ENCODE measurements around the gene TMEM53. TPM values are rescaled to one million over a fixed set of nuclear protein-coding genes. Genes with fewer than 3 reads are reported as not detected.
A peak's percentile ranks its signal among the peaks of the same experiment; 100 is the strongest.

TMEM53 gene
- total and polyA plus RNA-seq, 2 donors (not counting 3 experiments of a cell fraction or from before 2014, with no cell fraction given): 5.3 to 16.5 TPM

- no peaks in the 10 kb centered on the region for H3K36me3 ChIP-seq (ENCODE audit: control insufficient read depth in 2 of 2, extremely low read depth in 1 of 2, insufficient read depth in 2 of 2, low read length in 2 of 2)
- H4K20me1 ChIP-seq (replicated peaks; ENCODE audit: control insufficient read depth, extremely low read depth, insufficient read depth, low read length): no peaks in the 10 kb centered on the region
- no peak overlapping the region for H2AFZ ChIP-seq (ENCODE audit: low read depth, low read length)
- no TSS peak for BruUV-seq (replicated peaks)
- TF ChIP-seq POLR2AphosphoS5 (IDR thresholded peaks at IDR 0.05; ENCODE audit: insufficient read depth, low read depth, low read length): no peak
- peak; percentile 80 for TF ChIP-seq EZH2 (IDR thresholded peaks at IDR 0.05; ENCODE audit: borderline replicate concordance, low read depth, low read length, severe bottlenecking)
- FAIRE-seq (no peak), DNase-seq (ENCODE audit: low read depth, low spot score) (no peak)
- CTCF ChIA-PET: interaction anchor here (1.1 kb wide), 1 partner anchor 22 kb away, joined by 4 read pairs; no protein-coding TSS in a partner anchor
- no peaks in the 10 kb centered on the region for H3K9me3 ChIP-seq (replicated peaks; ENCODE audit: control insufficient read depth, insufficient read depth, low read length)
- no peaks in the 10 kb centered on the region for H3K4me1 ChIP-seq (ENCODE audit: control insufficient read depth, extremely low read depth, insufficient read depth, low read length)
- H3K4me2 ChIP-seq (ENCODE audit: insufficient read depth, low read length): no peak overlapping the region
- no peak overlapping the region for H3K27ac ChIP-seq (ENCODE audit: insufficient read depth, low read depth, low read length)
- dilution Hi-C loops (cut with MboI; ENCODE audit: extremely low pct_ligation_motif_present, low sequenced_read_pairs) (no loop called here), intact Hi-C loops (cut with micrococcal nuclease) (no loop called here)
- no peaks in the 10 kb centered on the region for H3K9me1 ChIP-seq (replicated peaks; ENCODE audit: control insufficient read depth, extremely low read depth, insufficient read depth, low read length)
- no peaks in the 10 kb centered on the region for H3K79me2 ChIP-seq (ENCODE audit: control insufficient read depth, insufficient read depth, low read length)
- H3K4me3 ChIP-seq (replicated peaks in 1 of 3; ENCODE audit: insufficient read depth in 1 of 3, low read depth in 1 of 3, low read length in 3 of 3): peak overlapping the region in 1 of 3 experiments; percentile 10
- POLR2A ChIA-PET: no interaction called here
- peaks cover 36 to 47% of the 10 kb centered on the region in 2 experiments for H3K27me3 ChIP-seq (ENCODE audit: control insufficient read depth in 2 of 2, insufficient read depth in 2 of 2, low read length in 2 of 2)
- H3K9ac ChIP-seq (replicated peaks; ENCODE audit: extremely low read depth, insufficient read depth, low read length): no peak overlapping the region
Observed at GRCh38 chr1:44616991-44617702, 57.1 kb downstream of the TMEM53 start.

- FAIRE-seq (no peak), DNase-seq (ENCODE audit: low read depth, low spot score) (no peak)
- POLR2A ChIA-PET: no interaction called here
- Histone ChIP-seq H3K36me3 (ENCODE audit: control insufficient read depth in 2 of 2, extremely low read depth in 1 of 2, insufficient read depth in 2 of 2, low read length in 2 of 2) (no peaks in the 10 kb centered on the region), H3K79me2 (ENCODE audit: control insufficient read depth, insufficient read depth, low read length) (no peaks in the 10 kb centered on the region), H3K4me3 (replicated peaks in 1 of 3; ENCODE audit: insufficient read depth in 1 of 3, low read depth in 1 of 3, low read length in 3 of 3) (no peak overlapping the region), H2AFZ (ENCODE audit: low read depth, low read length) (no peak overlapping the region), H3K9me1 (replicated peaks; ENCODE audit: control insufficient read depth, extremely low read depth, insufficient read depth, low read length) (no peaks in the 10 kb centered on the region), H3K27ac (ENCODE audit: insufficient read depth, low read depth, low read length) (no peak overlapping the region), H3K9ac (replicated peaks; ENCODE audit: extremely low read depth, insufficient read depth, low read length) (no peak overlapping the region), H4K20me1 (replicated peaks; ENCODE audit: control insufficient read depth, extremely low read depth, insufficient read depth, low read length) (no peaks in the 10 kb centered on the region), H3K9me3 (replicated peaks; ENCODE audit: control insufficient read depth, insufficient read depth, low read length) (no peaks in the 10 kb centered on the region), H3K4me1 (ENCODE audit: control insufficient read depth, extremely low read depth, insufficient read depth, low read length) (no peaks in the 10 kb centered on the region), H3K27me3 (ENCODE audit: control insufficient read depth in 2 of 2, insufficient read depth in 2 of 2, low read length in 2 of 2) (peaks cover 41 to 47% of the 10 kb centered on the region in 2 experiments), H3K4me2 (ENCODE audit: insufficient read depth, low read length) (no peak overlapping the region)
- dilution Hi-C loops (cut with MboI; ENCODE audit: extremely low pct_ligation_motif_present, low sequenced_read_pairs): no loop called here
- no peak for TF ChIP-seq GATA2 (IDR thresholded peaks at IDR 0.05; ENCODE audit: insufficient read depth, insufficient read length, low read depth, low read length)
- TF ChIP-seq FOS (IDR thresholded peaks at IDR 0.05; ENCODE audit: borderline replicate concordance, insufficient read depth, low read length): no peak
- no peak for TF ChIP-seq MYC (IDR thresholded peaks at IDR 0.05; ENCODE audit: low read depth, low read length)
- no peak for TF ChIP-seq MAX (IDR thresholded peaks at IDR 0.05; ENCODE audit: insufficient read depth, insufficient read length)
- no peak for TF ChIP-seq JUN (IDR thresholded peaks at IDR 0.05; ENCODE audit: borderline replicate concordance, insufficient read depth, insufficient read length, low read depth)
- TF ChIP-seq POLR2A (IDR thresholded peaks at IDR 0.05; ENCODE audit: low read depth, low read length): no peak
- TF ChIP-seq EZH2 (IDR thresholded peaks at IDR 0.05; ENCODE audit: borderline replicate concordance, low read depth, low read length, severe bottlenecking): no peak
- no peak for TF ChIP-seq POLR2AphosphoS5 (IDR thresholded peaks at IDR 0.05; ENCODE audit: insufficient read depth, low read depth, low read length)
- TF ChIP-seq CTCF (IDR thresholded peaks at IDR 0.05; ENCODE audit: extremely low read depth in 1 of 2, insufficient read depth in 1 of 2, low read depth in 1 of 2, low read length in 2 of 2): no peak
- CTCF ChIA-PET: interaction anchor here (0.7 to 1.7 kb wide), 5 partner anchors 18 to 238 kb away, joined by 3 to 11 read pairs (median 4); no protein-coding TSS in a partner anchor
- BruUV-seq (replicated peaks): no TSS peak
- intact Hi-C loops (cut with micrococcal nuclease): no loop called here
Observed at GRCh38 chr1:44616284-44616990, 57.8 kb downstream of the TMEM53 start.

Measured in endothelial cell of umbilical vein (primary cell).